Stimulated activated CD4-positive, alpha-beta T cell treated with anti-CD3 and anti-CD28 coated beads, Interleukin-15, amount 100 ng/mL, for 1 hour (primary cell): ENCODE measurements around the gene EPS8.

Source experiments
- DNase-seq, 2 donors: peaks; one replicate each; pipeline ENCODE4 v3.0.0-alpha.2; 2020; ENCODE audit warnings: low read depth in 1 of 2, low spot score in 1 of 2

EPS8 gene

DNA sequence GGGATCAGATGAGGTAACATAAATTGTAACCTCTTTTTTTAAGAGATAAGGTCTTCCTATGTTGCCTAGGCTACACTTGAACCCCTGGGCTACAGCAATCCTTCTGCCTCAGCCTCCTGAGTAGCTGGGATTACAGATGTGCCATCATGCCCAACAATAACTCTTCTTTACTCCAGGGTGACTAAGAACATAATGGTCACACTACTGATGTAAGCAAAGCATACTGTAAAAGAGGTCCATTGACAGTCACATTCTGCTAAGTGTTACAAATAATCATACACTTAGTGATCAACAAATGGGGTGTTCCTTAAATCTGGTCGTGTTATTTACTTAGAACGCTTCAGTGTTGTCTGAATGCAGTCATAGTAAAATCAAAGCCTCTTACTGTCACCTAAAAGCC, 68.9 kb downstream of the EPS8 start:
- no peak for DNase-seq

DNA sequence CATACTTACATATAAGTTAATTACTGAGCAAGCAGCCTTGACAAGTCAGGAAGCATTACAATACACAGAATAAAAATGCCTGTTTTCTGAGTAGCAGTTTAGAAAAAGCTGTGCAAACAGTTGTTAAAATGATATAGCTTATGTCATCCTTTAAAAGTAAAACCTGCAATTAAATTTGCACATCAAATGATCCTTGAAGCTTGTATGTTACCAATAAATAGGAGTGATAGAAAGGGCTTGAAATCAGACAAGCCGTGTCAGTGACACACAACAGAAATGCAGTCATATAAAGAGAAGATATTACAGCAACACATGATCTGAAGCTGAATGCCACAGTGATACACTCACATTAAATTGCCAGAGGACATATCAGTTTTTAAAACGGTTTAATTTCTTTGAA, 70.0 kb downstream of the EPS8 start:
- no peak for DNase-seq

DNA sequence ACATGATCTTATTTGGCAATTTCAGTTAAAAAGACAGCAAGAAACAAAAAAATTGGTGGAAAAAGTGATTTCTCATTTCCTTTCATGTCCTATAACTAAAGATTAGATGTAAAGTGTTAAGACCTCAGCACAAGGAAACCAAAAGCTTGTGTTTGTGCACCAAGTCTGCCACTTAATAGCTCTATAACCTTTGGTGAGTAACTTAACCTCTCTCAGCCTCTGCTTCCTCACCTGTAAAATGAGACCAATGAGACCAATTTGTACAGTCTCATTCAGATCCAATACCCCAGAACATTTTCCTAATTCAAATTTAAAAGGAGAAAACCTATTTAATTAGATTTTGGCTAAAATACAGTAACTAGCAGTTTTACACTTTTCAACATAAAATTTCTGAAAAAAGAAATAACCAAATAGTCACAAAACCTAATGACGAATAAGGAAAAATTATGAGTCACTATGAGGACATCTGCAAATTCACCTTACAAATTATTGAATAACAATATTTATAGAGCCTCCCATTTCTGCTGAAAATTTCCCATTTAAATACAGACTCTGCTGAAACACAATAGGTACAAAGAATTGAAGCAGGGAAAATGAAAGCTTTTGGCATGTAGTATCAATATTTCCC, 71.1 kb downstream of the EPS8 start:
- DNase-seq, result no peak

DNA sequence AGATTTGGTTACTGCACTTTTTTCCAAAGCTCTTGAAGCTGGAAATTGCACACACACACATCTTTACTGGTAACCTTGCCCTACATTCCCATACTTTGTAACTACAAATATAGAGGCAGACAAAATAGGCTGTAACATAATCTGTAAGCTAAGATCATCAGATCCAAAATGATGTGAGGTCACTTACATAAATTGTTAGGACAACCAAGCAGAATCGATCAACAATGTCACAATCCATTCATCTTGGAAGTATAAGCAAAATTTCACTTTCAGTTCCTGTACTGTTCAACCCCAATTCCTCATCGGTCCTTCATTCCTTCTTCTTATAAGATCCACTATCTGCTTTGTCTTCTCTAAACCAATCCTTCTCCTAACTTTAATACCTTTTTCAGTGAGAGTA, 72.6 kb downstream of the EPS8 start:
- DNase-seq, result no peak

DNA sequence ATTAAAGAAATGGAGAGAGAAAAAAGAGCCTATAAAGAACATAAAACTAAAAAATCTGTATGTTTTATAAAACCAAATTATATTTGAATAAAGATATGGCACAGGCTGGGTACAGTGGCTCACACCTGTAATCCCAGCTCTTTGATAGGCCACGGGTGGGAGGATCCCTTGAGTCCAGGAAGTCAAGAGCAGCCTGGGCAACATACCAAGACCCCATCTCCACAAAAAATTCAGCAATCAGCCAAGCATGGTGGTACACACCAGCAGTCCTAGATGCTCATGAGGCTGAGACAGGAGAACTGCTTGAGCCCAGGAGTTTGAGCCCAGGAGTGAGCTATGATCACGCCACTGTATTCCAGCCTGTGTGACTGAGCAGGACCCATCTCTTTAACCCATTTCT, 74.9 kb downstream of the EPS8 start:
- no peak for DNase-seq

DNA sequence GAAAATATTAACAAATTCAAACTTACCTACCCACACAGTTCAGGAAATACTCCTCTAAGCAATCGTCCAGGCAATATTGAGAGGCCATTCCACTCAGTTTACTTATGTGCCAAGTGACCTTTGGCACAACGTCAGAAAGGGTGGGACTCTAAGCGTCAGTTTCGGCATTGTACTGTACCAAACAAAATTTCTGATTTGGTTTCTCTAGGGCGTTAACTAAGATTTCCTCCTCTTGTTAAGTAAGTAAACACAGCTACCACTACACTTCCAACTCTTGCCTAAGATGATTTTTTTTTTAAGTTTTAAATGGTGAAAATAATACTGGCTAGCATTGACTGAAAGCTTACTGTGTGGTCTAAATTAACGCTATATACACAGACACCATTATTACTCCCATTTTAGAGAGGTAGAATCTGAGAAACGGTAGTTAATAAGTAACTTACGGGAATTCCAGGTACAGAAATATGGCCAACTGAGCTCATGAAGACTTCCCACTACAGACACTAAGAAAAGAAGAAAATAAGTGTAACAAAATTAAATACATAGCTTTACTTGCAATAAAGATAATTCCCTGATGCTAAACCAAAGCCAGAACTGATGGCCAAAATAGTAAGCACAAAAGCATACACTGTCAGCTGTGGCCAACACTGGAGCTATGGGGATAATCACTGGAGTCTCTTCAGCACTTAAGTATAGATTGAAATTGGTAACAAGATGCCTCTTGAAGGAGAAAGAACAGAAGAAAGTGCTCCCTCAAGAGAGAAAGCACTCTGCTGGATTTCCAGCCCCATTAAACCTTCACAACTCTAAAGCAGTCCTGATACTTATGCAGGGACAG, 76.1 kb downstream of the EPS8 start:
- DNase-seq, result no peak

DNA sequence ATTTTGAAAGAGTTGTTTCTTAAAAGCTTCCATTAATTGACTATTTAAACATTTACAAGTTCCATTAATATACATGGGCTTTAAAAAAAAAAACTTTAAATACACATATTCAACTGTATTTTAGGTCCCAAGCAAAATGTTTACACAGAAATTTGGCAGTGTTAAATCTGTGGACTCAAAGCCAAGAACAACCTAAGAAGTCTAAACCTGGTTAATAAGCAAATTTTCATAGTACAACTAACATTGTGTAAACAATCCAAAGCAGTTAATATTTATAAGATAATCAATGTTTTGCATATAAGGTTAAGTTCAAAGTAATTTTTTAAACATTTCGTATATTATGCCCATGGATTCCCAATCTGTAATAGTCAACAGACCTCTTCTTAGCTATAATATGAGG, 77.0 kb downstream of the EPS8 start:
- no peak for DNase-seq

DNA sequence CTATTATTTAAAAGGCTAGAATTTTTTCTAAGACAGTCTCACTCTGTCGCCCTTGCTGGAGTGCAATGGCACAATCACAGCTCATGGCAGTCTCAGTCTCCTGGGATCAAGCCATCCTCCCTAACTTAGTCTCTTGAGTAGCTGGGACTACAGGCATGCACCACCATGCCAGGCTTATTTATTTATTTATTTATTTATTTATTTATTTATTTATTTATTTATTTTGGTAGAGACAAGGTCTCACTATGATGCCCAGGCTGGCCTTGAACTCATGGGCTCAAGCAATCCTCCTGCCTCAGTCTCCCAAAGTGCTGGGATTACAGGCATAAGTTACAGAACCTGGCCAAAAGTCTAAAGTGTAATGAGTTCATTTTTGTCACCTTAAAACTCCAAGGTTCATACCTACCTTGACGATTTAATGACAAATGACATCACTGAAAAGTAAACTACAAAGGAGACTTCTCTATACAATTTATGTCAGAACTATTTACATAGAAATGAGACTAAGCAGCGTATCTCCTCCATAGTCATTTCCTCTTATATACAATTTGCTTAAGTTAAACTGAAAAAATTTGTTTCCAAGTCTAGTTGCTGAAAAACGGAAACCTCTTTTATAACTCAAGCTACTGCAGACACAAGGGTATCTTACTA, 78.2 kb downstream of the EPS8 start:
- DNase-seq, result no peak

DNA sequence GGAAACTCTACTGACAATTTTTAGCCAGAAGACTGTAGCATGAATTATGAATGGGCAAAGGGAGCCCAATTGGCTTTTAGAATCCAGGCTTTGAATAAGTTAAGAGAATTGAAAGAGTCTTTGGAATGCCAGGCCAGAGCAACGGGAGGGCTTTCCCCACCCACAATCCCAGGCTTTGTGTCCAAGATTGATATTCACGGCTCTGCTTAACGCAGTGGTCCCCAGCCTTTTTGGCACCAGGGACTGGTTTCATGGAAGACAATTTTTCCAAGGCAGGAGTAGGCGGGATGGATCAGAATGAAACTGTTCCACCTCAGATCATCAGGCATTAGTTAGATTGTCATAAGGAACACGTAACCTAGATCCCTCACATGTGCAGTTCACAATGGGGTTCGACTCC, 79.6 kb downstream of the EPS8 start:
- DNase-seq, result no peak

DNA sequence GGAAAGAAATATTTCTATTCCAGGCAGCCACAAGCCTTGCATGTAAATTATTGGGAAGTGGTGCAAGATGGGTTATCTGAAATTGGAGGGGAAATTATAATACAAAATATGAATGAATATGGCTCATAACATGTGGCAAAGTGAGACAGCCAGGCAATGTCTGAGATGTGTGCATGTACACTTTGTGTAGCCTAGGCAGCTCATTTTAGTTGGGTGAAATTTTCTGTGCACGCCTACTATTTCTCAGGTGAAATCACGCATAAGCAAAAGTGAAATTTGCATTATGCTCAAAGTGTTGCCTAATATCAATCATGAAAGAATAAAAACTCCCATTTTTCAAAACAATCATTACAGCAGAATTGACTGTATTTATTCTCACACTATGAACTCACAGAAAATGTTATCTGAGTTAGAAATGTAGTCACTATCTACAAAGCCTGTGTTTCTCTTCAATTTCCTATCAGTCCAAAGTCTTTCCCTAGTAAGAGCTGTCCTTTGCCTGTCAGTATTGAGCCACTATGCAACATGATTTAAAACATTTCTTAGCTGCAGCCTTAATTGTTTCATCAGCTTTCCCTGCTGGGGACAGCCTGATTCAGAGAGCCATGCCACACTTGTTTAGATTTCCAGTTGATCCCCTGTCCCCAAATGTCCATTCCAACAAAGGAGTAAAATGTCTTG, 80.7 kb downstream of the EPS8 start:
- DNase-seq, result no peak

DNA sequence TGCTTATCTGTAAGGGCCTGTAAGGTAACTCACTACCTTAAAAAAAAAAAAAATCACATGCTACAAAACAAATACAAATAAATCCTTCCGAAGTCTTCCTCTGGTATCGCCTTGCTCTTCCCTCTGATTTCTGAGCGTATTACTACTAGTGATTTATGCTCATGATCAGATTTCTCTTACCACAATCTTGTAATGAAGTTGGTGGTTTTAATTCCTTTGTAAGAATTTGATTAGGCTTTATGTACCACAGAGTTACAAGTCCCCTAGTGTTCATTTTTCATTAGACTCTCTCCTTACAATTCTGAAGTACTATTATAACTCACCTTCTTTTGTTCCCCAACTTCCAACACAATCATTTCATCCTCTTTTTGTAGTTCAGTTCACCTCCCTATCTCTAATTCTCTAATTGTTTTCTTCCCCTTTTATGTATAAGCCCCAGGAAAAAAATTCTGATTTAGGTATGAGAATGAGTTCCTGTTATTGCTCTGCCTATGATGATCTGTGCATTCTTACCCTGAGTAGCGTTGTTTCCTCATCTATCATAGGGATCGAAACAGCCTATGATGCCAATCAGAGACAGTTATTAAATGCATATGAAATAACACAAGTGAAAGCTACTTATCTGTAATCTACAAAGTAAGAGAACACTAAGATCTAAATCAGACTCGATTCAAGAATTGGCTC, 81.5 kb downstream of the EPS8 start:
- DNase-seq, result no peak

DNA sequence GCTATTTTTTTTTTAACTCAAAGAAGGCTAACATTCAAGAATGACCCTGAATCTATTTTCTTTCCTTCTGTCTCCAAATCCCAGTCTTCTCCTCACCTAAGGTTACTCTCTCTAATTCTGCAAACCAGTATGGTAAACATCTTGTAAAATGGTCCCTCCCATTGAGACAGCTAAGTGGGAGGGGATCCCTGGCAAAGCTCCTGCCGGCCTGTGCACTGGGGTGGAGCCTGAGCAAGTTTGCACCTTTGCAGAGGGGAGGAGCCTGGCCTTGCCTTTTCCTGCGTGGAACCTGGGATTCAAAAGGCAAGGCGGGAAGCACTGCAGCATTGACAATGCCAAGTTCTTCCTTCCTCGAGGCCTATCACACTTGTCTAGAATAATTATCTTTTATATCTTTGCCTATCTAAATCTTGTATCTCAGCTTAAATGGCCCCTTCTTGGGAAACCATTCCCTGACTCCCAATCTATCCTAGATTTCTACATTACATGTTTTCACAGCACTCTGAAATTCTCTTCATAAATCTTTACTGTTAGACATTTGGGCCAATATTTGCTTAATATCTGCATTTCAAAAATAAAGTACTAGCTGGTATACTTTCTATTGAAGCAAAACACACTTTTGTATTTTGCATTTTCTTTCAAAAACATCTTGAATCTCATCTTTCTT, 83.0 kb downstream of the EPS8 start:
- no peak for DNase-seq

DNA sequence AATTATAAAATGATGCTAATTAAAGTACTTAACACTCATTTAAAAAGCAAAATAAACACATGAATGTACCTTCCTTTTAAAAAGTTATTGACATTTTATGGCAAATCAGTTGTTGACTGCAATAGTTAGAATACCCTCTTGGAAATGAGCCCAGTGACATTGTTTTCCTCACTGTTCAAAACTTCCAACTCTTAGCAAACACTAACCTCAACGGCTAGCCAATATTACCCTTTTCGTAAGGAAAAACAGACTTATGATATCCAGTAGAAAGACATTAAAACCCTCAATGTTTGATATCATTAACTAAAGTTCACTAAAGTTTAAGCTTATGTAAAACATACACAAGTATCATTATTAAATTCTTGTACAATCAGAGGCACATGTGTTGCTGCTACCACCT, 83.6 kb downstream of the EPS8 start:
- no peak for DNase-seq

DNA sequence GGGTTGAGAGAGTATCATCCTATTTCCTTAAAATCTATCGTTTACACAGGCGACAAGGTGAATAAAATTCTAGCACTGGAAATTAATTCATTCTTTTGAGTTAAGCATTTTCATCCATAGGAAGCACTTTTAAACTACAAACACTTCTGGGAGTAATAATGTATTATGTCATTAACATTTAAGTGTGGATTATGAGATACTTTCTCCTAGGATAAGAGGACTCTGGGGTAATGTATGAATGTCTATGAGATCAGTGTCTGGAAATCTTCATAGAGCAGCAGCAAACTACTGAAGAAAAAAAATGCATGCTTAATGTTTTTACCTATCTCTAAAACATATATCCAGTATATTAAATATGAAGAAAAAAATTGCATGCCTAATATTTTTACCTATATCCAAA, 86.9 kb downstream of the EPS8 start:
- DNase-seq, result no peak

DNA sequence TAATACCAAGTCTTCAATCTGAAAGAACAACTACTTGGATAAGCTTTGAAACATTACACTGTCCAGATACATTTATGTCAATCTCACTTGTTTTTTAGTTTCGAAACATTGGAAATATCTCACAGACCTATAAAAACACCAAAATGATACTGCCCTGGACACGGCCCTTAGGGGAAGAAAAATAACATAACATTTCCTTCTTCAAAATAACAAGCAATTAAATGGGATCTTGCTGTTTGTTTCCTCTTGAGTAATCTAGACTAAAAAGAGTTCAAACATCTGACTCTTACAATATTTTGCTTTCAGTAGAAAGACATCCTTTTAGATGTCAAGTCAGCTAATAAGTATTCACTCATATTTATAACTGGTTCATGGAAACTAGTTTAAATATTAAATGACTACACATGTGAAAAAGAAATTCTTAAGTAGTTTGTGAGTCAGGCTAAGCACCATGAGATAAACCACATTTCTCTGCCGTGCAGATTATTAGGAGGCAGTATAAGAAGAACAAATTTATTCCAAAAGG, 87.5 kb downstream of the EPS8 start:
- no peak for DNase-seq

DNA sequence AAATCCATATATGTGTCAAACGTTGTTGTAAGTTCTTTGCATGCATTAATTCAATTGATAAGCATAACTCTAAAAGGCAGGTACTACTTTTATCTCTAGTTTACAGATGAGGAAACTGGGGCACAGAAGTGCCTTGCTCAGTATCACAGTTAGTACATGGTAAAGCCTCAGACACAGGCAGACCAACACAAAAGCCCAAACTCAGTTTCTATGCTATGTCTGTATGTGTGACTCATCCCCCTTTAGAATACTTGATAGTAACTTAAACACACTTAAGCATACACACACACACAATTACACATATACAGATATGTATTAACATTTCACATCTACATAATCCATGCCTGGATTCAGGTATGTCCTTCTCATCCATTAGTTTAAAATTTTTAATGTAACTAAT, 88.0 kb downstream of the EPS8 start:
- no peak for DNase-seq

DNA sequence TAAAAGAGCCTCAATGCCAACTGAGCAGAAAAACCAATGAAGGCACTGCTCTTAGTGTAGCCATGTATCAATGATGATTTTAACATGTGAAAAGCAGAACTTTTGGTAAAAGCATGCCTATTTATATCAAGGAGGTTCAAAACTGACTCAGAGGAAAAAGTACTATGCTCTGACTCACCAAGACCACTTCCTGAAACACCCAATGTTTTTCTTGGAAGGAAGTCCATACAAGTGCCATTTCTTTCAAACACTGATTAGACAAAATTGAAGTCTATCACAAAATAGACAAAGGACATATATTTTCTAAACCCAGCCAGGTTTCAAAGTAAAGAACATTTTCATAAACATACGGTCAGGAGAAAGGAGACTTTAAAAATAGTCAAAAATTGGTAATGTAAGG, 88.6 kb downstream of the EPS8 start:
- no peak for DNase-seq

DNA sequence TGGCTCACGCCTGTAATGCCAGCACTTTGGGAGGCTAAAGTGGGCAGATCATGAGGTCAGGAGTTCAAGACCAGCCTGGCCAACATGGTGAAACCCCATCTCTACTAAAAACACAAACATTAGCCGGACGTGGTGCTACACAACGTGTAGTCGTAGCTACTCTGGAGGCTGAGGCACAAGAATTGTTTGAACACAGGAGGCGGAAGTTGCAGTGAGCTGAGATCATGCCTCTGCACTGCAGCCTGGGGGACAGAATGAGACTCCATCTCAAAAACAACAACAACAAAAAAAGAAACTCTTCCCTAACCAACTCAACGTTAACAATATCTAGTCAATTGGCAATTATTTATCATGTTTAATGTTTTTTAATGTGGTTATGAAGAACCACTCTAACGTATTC, 89.3 kb downstream of the EPS8 start:
- DNase-seq, result no peak

DNA sequence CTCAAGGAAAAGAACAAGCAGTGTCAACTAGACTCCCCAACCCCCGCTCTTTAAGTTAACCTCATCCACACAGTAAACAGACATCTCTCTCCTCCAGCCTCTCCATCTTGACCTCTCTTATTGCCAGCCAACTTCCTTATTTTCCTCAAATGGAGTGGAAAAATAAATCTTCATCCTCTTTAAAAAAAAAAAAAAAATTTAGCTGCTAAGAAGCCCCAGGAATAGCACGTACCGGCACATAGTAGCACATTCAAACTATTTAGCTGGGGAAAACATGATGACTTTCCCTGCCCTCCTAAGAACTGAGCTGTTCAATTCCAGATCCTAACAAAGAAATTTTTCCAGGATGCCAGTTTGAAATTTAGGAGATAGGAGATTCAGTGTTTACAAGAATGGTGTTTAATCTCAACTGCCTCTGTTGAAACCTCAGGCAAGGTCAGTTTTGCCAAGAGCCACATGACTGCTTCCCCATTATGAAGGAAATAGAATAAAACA, 90.8 kb downstream of the EPS8 start:
- no peak for DNase-seq

DNA sequence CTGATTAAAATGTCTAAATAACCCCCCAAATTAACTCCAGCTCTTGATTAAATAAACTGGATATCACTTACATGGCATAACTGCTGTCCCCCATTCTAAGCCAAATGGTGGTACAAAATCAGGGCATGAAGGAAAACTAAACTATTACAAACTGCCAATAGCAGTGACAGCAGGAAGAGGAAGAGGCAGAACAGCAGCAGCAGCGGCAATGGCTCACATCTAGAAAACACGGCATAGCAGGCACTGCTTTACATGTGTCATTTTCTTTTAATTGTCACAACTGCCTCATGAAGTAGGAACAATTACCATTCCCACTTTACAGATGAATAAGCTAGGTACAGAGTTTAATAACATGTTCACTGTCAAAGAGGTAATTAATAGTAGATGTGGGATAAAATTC, 92.0 kb downstream of the EPS8 start:
- DNase-seq, result no peak
